Right lobe of liver (tissue), 4 donors: ENCODE data around the gene SPECC1L.

Experiments used
- POLR2A ChIP-seq: fragments of 450-650 bp; IDR thresholded peaks from one replicate; pipeline ENCODE4 v1.6.1; 2017; ENCODE audit warnings: antibody characterized with exemption, mild to moderate bottlenecking
- TF ChIP-seq, protein P1 (sequence below), 4 donors: fragments of 200-600 bp in 3 of 4; fragments of 450-650 bp in 1 of 4; IDR thresholded peaks; one replicate each; pipeline versions ENCODE4 v1.5.1 to v1.8.0; 2016 to 2022; ENCODE audit warnings: antibody characterized with exemption in 4 of 4, mild to moderate bottlenecking in 2 of 4
- donor health status: DM: no; HTN: no; CAD: no.
- donor health status: DM: no; HTN: no; CAD: no.
- donor health status: DM: no; HTN: yes; CAD: no.

- TF ChIP-seq, protein P1, sequence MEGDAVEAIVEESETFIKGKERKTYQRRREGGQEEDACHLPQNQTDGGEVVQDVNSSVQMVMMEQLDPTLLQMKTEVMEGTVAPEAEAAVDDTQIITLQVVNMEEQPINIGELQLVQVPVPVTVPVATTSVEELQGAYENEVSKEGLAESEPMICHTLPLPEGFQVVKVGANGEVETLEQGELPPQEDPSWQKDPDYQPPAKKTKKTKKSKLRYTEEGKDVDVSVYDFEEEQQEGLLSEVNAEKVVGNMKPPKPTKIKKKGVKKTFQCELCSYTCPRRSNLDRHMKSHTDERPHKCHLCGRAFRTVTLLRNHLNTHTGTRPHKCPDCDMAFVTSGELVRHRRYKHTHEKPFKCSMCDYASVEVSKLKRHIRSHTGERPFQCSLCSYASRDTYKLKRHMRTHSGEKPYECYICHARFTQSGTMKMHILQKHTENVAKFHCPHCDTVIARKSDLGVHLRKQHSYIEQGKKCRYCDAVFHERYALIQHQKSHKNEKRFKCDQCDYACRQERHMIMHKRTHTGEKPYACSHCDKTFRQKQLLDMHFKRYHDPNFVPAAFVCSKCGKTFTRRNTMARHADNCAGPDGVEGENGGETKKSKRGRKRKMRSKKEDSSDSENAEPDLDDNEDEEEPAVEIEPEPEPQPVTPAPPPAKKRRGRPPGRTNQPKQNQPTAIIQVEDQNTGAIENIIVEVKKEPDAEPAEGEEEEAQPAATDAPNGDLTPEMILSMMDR (IDR thresholded peaks at IDR 0.05): no peak
- TF ChIP-seq POLR2A: no peak
Observed at GRCh38 chr22:24335496-24335895, 64.9 kb downstream of the SPECC1L start.
